ENCODE data around the gene ENTPD5. TPM values are rescaled to one million over a fixed set of nuclear protein-coding genes. Genes with fewer than 3 reads are reported as not detected.
A peak's percentile ranks its signal among the peaks of the same experiment; 100 is the strongest.
"Not testable (repeated sequence)": the region's sequence is repeated elsewhere in the genome, so short reads cannot be mapped to it uniquely, and the experiment has no call there.

Gene ENTPD5
- total and polyA plus RNA-seq, 7 donors = 4.6 to 11.5 (median 8.9) TPM

DNA sequence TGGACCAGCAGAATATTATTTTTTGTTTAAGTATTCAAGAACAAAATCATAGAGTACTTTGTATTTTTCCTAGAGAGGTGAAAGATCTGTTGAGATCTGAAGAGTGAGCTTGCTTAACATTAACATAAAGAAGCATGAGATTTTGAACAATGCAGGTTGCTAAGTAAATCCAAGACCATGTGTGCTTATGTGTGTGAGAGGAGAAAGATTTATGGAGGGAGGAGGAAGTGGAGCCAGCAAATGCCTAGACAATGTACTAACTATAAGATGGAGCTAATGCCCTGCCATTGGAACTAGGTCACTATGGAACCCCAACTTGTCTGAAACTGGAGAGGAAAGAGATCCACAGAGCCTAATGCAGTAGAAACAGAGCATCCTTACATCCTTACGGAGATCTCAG, 82.5 kb downstream of the ENTPD5 start:
- TF ChIP-seq, protein P1, sequence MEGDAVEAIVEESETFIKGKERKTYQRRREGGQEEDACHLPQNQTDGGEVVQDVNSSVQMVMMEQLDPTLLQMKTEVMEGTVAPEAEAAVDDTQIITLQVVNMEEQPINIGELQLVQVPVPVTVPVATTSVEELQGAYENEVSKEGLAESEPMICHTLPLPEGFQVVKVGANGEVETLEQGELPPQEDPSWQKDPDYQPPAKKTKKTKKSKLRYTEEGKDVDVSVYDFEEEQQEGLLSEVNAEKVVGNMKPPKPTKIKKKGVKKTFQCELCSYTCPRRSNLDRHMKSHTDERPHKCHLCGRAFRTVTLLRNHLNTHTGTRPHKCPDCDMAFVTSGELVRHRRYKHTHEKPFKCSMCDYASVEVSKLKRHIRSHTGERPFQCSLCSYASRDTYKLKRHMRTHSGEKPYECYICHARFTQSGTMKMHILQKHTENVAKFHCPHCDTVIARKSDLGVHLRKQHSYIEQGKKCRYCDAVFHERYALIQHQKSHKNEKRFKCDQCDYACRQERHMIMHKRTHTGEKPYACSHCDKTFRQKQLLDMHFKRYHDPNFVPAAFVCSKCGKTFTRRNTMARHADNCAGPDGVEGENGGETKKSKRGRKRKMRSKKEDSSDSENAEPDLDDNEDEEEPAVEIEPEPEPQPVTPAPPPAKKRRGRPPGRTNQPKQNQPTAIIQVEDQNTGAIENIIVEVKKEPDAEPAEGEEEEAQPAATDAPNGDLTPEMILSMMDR (IDR thresholded peaks at IDR 0.05) = no peak
- Histone ChIP-seq H3K4me1 (no peaks in the 10 kb centered on the region), H3K9me3 (no peaks in the 10 kb centered on the region), H3K36me3 (ENCODE audit: insufficient read depth in 1 of 2, low read depth in 1 of 2) (peaks cover 11 to 98% of the 10 kb centered on the region in 2 donors), H3K4me3 (no peak overlapping the region), H3K27me3 (ENCODE audit: insufficient read depth in 3 of 3, low read length in 2 of 3) (no peaks in the 10 kb centered on the region), H3K27ac (no peak overlapping the region)
- intact Hi-C loops (cut with DNase I) = no loop called here
- DNase-seq (no peak), ATAC-seq (no peak)
- 81 to 89% (median 86%) methylated on average over 1 of the region's 1 CpG for WGBS, 3 donors

DNA sequence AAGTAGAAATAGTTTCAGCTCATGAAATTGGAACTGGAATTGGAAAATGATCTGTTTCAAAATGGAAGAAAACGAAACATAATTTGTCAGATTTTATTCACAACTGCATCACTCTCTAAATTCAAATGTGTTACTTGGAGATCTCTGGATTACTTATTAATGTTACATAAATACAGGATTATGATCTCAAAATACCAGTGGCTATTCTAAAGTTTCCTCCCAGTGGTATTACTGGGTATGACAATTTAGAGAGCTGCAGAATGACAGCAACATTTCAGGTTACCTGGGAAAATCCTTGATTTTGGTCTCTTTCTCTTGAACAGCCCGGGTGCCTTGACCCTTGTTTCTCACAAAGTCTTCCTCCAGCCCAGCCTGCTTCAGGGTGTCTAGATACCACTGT, 83.4 kb downstream of the ENTPD5 start:
- Histone ChIP-seq H3K36me3 (ENCODE audit: insufficient read depth in 1 of 2, low read depth in 1 of 2) (peaks cover 11 to 98% of the 10 kb centered on the region in 2 donors), H3K4me1 (no peaks in the 10 kb centered on the region), H3K4me3 (no peak overlapping the region), H3K27me3 (ENCODE audit: insufficient read depth in 3 of 3, low read length in 2 of 3) (no peaks in the 10 kb centered on the region), H3K27ac (no peak overlapping the region), H3K9me3 (no peaks in the 10 kb centered on the region)
- intact Hi-C loops (cut with DNase I) = no loop called here
- TF ChIP-seq, protein P1 (IDR thresholded peaks at IDR 0.05) = no peak
- DNase-seq (no peak), ATAC-seq (no peak)
- WGBS, 3 donors = 85 to 86% (median 86%) methylated on average over 2 of the region's 2 CpGs

DNA sequence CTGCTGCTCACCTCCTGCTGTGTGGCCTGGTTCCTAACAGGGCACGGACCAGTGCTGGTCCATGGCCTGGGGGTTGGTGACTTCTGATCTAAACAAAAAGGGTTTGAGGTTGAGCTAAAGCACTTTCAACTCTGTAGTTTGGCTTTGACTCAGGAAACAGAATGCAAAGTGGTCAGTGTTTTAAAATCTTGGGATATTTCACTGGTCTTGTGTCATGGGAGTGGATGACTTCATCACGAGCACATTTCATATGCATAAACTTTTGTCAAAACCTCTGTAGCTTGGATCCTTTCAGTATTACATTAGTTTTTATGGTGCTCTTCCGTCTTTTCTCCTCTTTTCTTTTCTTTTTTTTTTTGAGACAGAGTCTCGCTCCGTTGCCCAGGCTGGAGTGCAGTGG, 94.8 kb downstream of the ENTPD5 start:
- 84 to 86% (median 85%) methylated on average over 5 of the region's 5 CpGs for whole genome bisulfite sequencing, 3 donors
- Histone ChIP-seq H3K27me3 (ENCODE audit: insufficient read depth in 3 of 3, low read length in 2 of 3) (no peaks in the 10 kb centered on the region), H3K27ac (no peak overlapping the region), H3K36me3 (ENCODE audit: insufficient read depth in 1 of 2, low read depth in 1 of 2) (peaks cover 12 to 100% of the 10 kb centered on the region in 2 donors), H3K4me3 (no peak overlapping the region), H3K9me3 (no peaks in the 10 kb centered on the region), H3K4me1 (no peaks in the 10 kb centered on the region)
- DNase-seq = no peak
- intact Hi-C loops (cut with DNase I) = no loop called here
- TF ChIP-seq, protein P1 (IDR thresholded peaks at IDR 0.05) = no peak
- no peak for ATAC-seq

DNA sequence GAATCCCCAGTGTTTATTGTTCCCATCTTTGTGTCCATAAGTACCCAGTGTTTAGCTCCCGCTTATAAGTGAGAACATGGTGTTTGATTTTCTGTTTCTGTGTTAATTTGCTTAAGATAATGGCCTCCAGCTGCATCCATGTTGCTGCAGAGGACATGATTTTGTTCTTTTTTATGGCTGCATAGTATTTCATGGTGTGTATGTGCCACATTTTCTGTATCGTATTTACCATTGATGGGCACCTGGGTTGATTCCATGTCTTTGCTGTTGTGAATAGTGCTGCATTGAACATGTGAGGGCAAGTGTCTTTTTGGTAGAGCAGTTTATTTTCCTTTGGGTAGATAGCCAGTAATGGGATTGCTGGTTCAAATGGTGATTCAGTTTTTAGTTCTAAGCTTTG, 99.6 kb downstream of the ENTPD5 start:
- H3K4me1 ChIP-seq; H3K9me3 ChIP-seq; ATAC-seq; H3K27me3 ChIP-seq (ENCODE audit: insufficient read depth in 3 of 3, low read length in 2 of 3); H3K27ac ChIP-seq; H3K4me3 ChIP-seq; intact Hi-C loops (cut with DNase I); DNase-seq: not testable (repeated sequence)
- H3K36me3 ChIP-seq (ENCODE audit: insufficient read depth in 1 of 2, low read depth in 1 of 2) = peaks cover 4 to 79% of the 10 kb centered on the region in 2 donors
- 96 to 99% (median 97%) methylated on average over 2 of the region's 2 CpGs for WGBS, 3 donors

DNA sequence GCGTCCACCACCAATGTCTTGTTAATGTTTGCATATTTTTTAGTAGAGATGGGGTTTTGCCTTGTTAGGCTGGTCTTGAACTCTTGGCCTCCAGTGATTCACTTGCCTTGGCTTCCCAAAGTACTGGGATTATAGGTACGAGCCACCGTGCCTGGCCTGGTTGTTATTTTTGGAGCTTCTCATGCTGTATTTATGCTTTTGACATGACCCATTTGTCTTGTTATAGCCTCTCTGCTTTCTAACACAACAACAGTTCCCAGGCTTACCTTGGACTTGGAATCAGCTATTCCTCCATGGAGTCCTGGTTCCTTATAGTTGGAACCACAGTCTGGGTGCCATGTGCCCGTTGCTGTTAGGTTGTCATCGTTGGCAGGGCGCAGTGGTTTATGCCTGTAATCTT, 102.8 kb downstream of the ENTPD5 start:
- no peaks in the 10 kb centered on the region for H3K9me3 ChIP-seq
- H3K27ac ChIP-seq = peak overlapping the region; percentile 9
- ATAC-seq (peak in 2 of 4 donors; percentile 75 to 82), DNase-seq (no peak)
- no peak overlapping the region for H3K4me3 ChIP-seq
- WGBS, 3 donors = 57 to 76% (median 57%) methylated on average over 6 of the region's 6 CpGs
- H3K27me3 ChIP-seq (ENCODE audit: insufficient read depth in 3 of 3, low read length in 2 of 3) = no peaks in the 10 kb centered on the region
- intact Hi-C loops (cut with DNase I) = no loop called here
- TF ChIP-seq, protein P1 (IDR thresholded peaks at IDR 0.05) = no peak
- peaks cover 4 to 74% of the 10 kb centered on the region in 2 donors for H3K36me3 ChIP-seq (ENCODE audit: insufficient read depth in 1 of 2, low read depth in 1 of 2)
- peaks cover 10% of the 10 kb centered on the region for H3K4me1 ChIP-seq

Measured in psoas muscle (tissue), 8 donors.